HG03196 (cell line): ENCODE data around the gene UTP11.
A peak's percentile ranks its signal among the peaks of the same experiment; 100 is the strongest.
"Not testable (repeated sequence)": the region's sequence is repeated elsewhere in the genome, so short reads cannot be mapped to it uniquely, and the experiment has no call there.

Source experiments
- ATAC-seq: cut with Tn5 transposase; IDR thresholded peaks from one replicate; pipeline ENCODE4 v1.9.1; 2021; ENCODE audit not compliant: unreplicated experiment

The UTP11 gene

GRCh38 chr1:38027201-38028104 lies 14.9 kb downstream of the UTP11 start:
- ATAC-seq: no peak

- ATAC-seq: peak; percentile 69
Observed at GRCh38 chr1:38028105-38028591, 15.6 kb downstream of the UTP11 start.

DNA sequence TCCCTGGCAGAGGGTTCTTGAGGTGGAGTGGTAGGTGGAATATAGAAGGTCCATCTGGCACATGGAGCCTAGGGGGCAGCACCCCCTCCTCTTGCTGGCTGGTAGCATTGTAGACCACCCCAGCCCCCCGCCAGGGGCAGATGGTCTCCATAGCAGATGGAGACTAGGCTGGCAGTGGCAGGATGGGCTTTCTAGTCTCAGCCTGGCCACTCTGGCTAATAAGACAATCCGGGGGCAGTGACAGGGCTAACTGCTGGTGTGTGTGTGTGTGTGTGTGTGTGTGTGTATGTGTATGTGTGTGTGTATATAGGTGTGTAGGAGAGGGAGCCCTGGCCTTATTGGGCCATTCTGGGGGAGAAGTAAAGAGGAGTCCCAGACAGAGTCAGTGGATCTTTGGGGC lies 16.1 kb downstream of the UTP11 start:
- no peak for ATAC-seq

- no peak for ATAC-seq
Observed at GRCh38 chr1:38029081-38029681, 16.6 kb downstream of the UTP11 start.

DNA sequence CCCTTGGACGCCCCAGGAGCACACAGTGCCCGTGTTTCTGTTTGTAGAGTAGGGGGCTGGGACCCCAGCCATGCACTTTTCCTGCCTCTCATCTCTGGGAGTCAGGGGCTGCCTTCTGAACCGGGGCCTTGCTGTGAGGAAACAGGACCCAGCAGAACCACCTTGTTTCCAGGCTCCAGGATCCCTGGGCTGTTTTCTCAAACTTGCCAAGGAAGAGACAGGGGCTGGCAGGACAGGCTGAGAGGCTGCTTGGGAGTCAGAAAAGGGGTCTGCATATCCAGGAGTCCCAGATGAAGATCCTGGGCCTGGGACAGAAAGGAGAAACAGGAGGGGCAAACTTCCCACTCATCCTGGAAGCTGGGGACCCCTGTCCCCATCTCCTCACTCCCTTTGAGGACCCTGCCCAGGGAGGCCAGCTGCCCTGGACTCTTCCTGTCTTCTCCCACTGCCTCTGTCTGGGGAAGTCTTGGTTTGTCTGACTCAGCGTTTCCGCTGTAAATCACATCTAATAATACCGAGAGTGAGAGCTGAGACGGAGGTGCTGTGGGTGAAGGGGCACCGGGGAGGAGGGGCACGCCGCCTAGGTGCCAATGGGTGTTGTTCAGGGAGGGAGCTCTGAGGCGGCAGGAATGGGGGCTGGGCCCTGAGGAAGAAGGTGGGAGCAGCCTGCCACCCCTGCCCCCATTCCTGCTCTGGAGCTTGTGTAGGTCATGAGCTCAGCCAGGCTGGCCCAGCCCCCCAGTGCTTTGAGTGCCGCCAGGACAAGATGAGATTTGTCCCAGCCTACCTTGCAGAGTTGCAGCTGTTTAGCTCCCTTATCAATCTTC lies 17.4 kb downstream of the UTP11 start:
- peak; percentile 50 for ATAC-seq

DNA sequence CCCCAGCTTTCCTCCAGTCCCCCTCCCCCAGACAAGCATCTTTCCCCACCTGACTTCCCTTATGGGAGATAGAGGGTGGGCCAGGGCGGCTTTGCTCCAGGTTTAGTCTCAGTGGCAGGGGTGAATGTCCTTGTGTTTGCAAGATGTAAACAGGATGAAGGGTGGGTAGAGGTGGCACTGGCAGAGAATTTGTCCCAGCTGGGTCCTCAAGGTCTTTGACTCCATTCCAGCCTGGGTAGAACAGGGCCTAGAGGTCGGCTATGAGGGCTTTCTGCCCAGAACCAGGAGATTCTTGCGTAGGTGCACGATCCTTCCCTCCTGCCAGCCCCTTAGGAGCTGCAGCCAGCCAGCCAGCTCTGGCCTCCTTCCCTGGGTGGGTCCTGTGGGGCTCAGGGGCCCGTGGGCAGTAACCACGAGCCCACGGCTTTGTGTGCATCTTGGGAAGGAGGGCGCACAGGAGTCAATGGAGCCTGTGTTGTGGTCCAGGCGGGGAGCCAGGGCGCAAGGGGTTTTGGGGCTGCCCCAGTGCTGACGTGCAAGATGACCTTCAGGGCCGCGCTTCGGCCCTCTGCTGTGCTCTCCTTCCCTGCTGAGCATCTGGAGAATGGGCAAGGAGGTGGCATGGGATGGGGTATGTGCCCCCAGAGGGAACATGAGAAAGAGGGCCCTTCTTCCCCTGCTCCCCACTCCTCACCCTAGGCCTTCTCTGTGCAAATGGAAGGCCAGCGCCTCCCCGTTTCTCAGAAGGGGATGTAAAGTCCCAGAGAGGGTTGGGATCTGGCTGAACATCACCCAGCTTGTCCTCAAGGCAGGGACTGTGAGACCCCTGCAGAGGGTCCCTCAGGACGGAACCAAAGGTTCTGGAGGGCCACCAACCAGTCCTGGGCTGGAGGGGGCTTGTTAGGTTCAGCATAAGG lies 18.3 kb downstream of the UTP11 start:
- ATAC-seq: no peak

DNA sequence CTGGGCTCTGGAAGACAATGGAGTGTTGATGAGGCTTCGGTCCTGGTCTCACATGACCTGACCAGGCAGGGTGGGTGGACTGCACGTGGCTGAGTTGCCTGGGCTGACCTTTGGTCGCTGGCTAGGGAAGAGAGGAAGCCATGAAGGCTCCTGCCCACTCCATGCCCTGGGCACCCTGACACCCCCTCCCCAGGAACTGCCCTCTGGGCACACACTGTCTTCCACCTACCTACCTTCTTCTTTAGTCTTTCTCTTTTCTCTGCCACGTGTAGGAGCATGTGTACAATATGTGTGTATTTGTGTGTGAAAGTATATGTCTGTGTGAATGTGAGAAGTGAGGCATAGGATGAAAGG lies 19.0 kb downstream of the UTP11 start:
- no peak for ATAC-seq

GRCh38 chr1:38032992-38033391 lies 20.5 kb downstream of the UTP11 start:
- not testable (repeated sequence) for ATAC-seq

DNA sequence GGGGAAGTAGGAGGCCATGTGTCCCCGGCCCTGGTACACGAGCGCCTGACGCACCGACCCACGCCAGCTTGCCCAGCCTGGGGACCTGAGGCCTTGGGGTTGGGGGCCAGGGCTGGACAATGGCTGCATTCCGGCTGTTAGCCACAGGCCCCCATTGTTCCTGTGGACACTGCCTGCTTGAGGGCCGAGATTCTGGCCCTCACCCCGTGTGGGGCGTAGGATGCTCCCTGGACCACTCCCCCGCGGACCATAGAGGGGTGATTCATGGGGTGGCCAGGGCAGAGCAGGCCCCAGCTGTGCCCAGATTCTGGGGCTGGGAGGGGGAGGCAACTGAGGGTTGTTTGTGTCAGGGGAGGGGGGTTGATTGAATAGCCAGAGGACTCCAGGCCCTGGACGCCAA lies 22.3 kb downstream of the UTP11 start:
- no peak for ATAC-seq

GRCh38 chr1:38037221-38037939 lies 24.8 kb downstream of the UTP11 start:
- no peak for ATAC-seq

GRCh38 chr1:38038861-38039260 lies 26.3 kb downstream of the UTP11 start:
- ATAC-seq: no peak

DNA sequence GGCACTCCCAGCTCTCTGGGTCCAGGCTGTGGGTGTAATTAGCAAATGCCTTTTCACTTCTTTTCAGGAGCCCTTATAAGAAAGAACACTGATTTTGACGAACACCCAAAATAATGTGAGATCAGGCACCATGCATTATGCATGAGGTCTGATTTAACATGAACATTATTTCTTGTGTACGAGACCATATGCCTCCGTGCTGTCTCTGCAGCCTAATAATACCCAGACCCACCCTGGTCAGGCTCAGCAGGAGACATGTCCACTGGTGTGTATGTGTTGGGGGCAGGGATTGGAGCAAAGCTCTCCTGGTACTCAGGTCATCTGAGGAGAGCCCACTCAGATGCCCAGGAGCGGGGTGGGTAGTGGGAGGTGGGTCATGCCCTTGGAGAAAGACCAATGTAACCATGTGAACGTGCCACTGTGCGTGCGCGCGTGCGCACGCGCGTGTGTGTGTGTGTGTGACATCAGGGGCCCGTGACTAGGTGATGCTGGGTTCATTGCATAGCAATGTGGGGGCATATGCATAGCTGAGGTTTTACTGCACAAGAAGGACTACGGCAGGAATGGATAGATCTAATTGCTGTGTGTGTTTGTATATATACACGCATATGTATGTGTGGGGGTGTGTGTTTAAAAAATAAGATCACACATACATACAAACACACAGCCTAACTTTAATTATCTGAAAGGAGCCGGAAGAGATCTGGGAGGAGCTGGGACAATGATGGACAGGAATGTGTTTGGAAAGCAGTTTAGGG lies 27.0 kb downstream of the UTP11 start:
- ATAC-seq: no peak

GRCh38 chr1:38041936-38042834 lies 29.7 kb downstream of the UTP11 start:
- no peak for ATAC-seq

GRCh38 chr1:38043036-38043747 lies 30.7 kb downstream of the UTP11 start:
- ATAC-seq: no peak

GRCh38 chr1:38044221-38045215 lies 32.0 kb downstream of the UTP11 start:
- ATAC-seq: no peak
